Measurements from ENCODE around the gene TMEM167A. TPM values are rescaled to one million over a fixed set of nuclear protein-coding genes. Genes with fewer than 3 reads are reported as not detected.

Gene TMEM167A
- total and polyA plus RNA-seq, 2 donors (not counting 1 experiment from before 2014, with no cell fraction given), result 54.0 to 89.0 TPM

DNA sequence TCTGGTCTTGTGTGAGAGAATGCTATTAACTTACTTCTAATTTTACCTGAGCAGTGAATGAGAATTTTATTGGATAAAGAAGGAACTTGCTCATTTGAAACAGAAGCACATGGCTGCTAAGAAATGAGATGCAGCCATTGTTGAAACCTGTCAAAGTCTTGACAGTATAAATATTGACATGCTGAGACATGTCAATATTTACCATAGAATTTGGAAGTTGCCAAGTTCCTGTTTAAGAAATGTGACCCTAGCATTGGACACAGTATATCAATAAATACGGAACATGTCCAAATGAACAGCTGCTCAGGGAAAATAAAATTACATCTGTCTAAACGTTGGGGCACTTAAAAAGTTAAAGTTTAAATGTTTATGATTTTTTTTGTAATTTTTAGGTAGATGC, 7.9 kb upstream of the TMEM167A start:
- DNase-seq (ENCODE audit: low read depth in 2 of 2), result no peak
- Histone ChIP-seq H4K20me1 (ENCODE audit: control insufficient read depth, extremely low read depth, insufficient read depth, low read length) (no peaks in the 10 kb centered on the region), H3K4me3 (replicated peaks in 1 of 4; ENCODE audit: control extremely low read depth in 1 of 4, insufficient read depth in 1 of 4, low read depth in 3 of 4, low read length in 4 of 4) (no peak overlapping the region), H3K9me3 (ENCODE audit: control insufficient read depth, insufficient read depth, low read depth, low read length) (no peaks in the 10 kb centered on the region), H3K27ac (ENCODE audit: insufficient read depth, low read length) (no peak overlapping the region), H3K4me1 (ENCODE audit: control insufficient read depth, extremely low read depth, insufficient read depth, low read length) (no peaks in the 10 kb centered on the region), H2AFZ (ENCODE audit: low read length) (no peak overlapping the region), H3K79me2 (ENCODE audit: control insufficient read depth, insufficient read depth, low read length) (no peaks in the 10 kb centered on the region), H3K9ac (ENCODE audit: insufficient read depth, low read length) (no peak overlapping the region), H3K36me3 (ENCODE audit: control insufficient read depth, insufficient read depth, low read length) (no peaks in the 10 kb centered on the region), H3K27me3 (ENCODE audit: control insufficient read depth, insufficient read depth, low read length) (no peaks in the 10 kb centered on the region), H3K4me2 (ENCODE audit: extremely low read depth, insufficient read depth, low read length) (no peak overlapping the region)
- TF ChIP-seq CTCF (conservative IDR thresholded peaks at IDR 0.05 in 1 of 2, IDR thresholded peaks at IDR 0.05 in 1 of 2; ENCODE audit: low read depth in 1 of 2, low read length in 2 of 2) (no peak), EZH2 (IDR thresholded peaks at IDR 0.05; ENCODE audit: low read length, missing control alignments) (no peak)

DNA sequence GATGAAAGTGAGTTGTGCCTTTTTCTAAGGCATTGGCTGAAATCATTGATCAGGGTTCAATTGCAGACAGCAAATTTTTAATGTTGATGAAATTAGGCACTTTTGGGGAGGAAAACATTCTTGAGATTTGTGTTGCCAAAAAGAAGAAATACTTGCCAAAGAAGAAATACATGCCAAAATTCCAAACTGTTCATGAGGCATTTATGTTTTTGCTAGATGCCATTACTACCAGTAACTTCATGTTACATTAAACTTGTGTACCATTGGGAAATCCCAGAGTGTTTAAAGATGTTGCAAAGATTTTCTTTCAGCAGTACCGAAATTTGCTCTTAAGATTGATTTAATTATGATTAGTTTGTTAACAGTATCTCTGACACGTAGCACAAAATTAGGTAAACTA, 7.1 kb upstream of the TMEM167A start:
- no peaks in the 10 kb centered on the region for H3K79me2 ChIP-seq (ENCODE audit: control insufficient read depth, insufficient read depth, low read length)
- no peak for DNase-seq (ENCODE audit: low read depth in 2 of 2)

DNA sequence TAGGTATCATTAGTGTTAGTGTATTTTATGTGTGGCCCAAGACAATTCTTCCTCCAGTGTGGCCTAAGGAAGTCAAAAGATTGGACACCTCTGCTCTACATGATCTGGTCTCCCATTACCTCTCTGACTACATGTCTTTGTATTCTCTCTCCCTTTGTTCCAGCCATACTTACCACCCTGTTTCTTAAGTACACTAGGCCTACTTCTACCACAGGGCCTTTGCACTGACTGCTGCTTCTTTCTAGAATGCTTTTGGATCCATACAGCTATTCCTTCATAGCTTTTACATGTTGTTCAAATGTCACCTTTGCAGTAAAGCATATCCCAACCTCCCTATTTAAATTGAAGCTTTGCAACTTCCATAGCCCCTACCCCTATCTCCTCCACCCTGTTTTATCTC, 5.6 kb upstream of the TMEM167A start:
- no peak overlapping the region for H2AFZ ChIP-seq (ENCODE audit: low read length)
- no peaks in the 10 kb centered on the region for H4K20me1 ChIP-seq (ENCODE audit: control insufficient read depth, extremely low read depth, insufficient read depth, low read length)
- no peak for DNase-seq (ENCODE audit: low read depth in 2 of 2)
- no peak overlapping the region for H3K9ac ChIP-seq (ENCODE audit: insufficient read depth, low read length)
- TF ChIP-seq EZH2 (IDR thresholded peaks at IDR 0.05; ENCODE audit: low read length, missing control alignments) (no peak), CTCF (conservative IDR thresholded peaks at IDR 0.05 in 1 of 2, IDR thresholded peaks at IDR 0.05 in 1 of 2; ENCODE audit: low read depth in 1 of 2, low read length in 2 of 2) (no peak)
- H3K9me3 ChIP-seq (ENCODE audit: control insufficient read depth, insufficient read depth, low read depth, low read length), result no peaks in the 10 kb centered on the region
- no peak overlapping the region for H3K27ac ChIP-seq (ENCODE audit: insufficient read depth, low read length)
- no peaks in the 10 kb centered on the region for H3K36me3 ChIP-seq (ENCODE audit: control insufficient read depth, insufficient read depth, low read length)
- H3K79me2 ChIP-seq (ENCODE audit: control insufficient read depth, insufficient read depth, low read length), result no peaks in the 10 kb centered on the region
- no peak overlapping the region for H3K4me2 ChIP-seq (ENCODE audit: extremely low read depth, insufficient read depth, low read length)
- no peak overlapping the region for H3K4me3 ChIP-seq (replicated peaks in 1 of 4; ENCODE audit: control extremely low read depth in 1 of 4, insufficient read depth in 1 of 4, low read depth in 3 of 4, low read length in 4 of 4)
- H3K4me1 ChIP-seq (ENCODE audit: control insufficient read depth, extremely low read depth, insufficient read depth, low read length), result no peaks in the 10 kb centered on the region
- H3K27me3 ChIP-seq (ENCODE audit: control insufficient read depth, insufficient read depth, low read length), result no peaks in the 10 kb centered on the region

More for the DNA sequence above, 7.1 kb upstream of the TMEM167A start:
- Histone ChIP-seq H3K27ac (ENCODE audit: insufficient read depth, low read length) (no peak overlapping the region), H3K9me3 (ENCODE audit: control insufficient read depth, insufficient read depth, low read depth, low read length) (no peaks in the 10 kb centered on the region), H3K4me3 (replicated peaks in 1 of 4; ENCODE audit: control extremely low read depth in 1 of 4, insufficient read depth in 1 of 4, low read depth in 3 of 4, low read length in 4 of 4) (no peak overlapping the region), H3K27me3 (ENCODE audit: control insufficient read depth, insufficient read depth, low read length) (no peaks in the 10 kb centered on the region), H3K4me2 (ENCODE audit: extremely low read depth, insufficient read depth, low read length) (no peak overlapping the region), H4K20me1 (ENCODE audit: control insufficient read depth, extremely low read depth, insufficient read depth, low read length) (no peaks in the 10 kb centered on the region), H3K9ac (ENCODE audit: insufficient read depth, low read length) (no peak overlapping the region), H3K4me1 (ENCODE audit: control insufficient read depth, extremely low read depth, insufficient read depth, low read length) (no peaks in the 10 kb centered on the region), H2AFZ (ENCODE audit: low read length) (no peak overlapping the region), H3K36me3 (ENCODE audit: control insufficient read depth, insufficient read depth, low read length) (no peaks in the 10 kb centered on the region)
- TF ChIP-seq CTCF (conservative IDR thresholded peaks at IDR 0.05 in 1 of 2, IDR thresholded peaks at IDR 0.05 in 1 of 2; ENCODE audit: low read depth in 1 of 2, low read length in 2 of 2) (no peak), EZH2 (IDR thresholded peaks at IDR 0.05; ENCODE audit: low read length, missing control alignments) (no peak)

Data from fibroblast of lung (primary cell).